NK-92 (cell line): ENCODE results near the gene NCAPG2.

Experiments
- DNase-seq: peaks from one replicate; lab custom pipeline; 2025; ENCODE audit not compliant: unreplicated experiment; lab: John Stamatoyannopoulos, UW

Gene NCAPG2

GRCh38 chr7:158581440-158582088, 123.0 kb downstream of the NCAPG2 start:
- no peak for DNase-seq
